Activated CD4-positive, alpha-beta T cell treated with anti-CD3 and anti-CD28 coated beads, Interleukin-2, amount 50 U/mL, for 4 hours (primary cell): ENCODE measurements around the gene SCYGR1.
"Not testable (repeated sequence)": the region's sequence is repeated elsewhere in the genome, so short reads cannot be mapped to it uniquely, and the experiment has no call there.

Source experiments
- DNase-seq, 2 experiments: peaks; one replicate each; pipeline ENCODE4 v3.0.0-alpha.2; 2020

Gene SCYGR1

DNA sequence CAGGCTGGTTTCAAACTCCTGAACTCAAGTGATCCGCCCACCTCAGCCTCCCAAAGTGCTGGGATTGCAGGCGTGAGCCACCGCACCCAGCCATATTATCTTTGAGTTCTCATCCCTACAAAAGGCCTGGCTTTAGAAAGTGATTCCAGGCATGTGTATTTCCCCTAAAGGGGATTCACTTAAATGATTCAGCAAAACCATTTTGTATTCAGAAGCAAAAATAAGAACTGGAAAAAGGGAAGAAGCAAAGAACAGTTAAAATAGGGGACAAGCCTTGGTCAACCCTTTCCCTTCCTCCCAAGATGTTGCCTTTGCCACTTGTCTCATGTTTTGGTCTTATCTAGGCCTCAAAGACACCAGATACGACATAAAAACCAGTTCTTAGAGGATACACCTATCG, 19.2 kb downstream of the SCYGR1 start:
- DNase-seq = no peak

DNA sequence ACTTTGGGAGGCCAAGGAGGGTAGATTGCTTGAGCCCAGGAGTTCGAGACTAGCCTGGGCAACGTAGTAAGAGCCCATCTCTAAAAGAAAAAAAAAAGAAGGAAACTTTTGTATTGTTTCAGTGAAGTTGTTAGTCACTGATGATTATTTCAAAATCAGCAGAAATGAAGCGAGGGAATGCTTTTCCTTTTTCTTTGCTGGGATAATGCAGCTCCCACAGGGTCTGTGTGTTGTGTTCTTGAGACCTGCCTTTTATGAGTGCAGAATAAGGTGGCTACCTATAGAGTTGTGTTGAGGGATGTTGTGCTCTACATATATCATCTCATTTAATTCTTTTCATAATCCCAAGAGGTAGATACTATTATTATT, 20.3 kb downstream of the SCYGR1 start:
- DNase-seq = no peak

GRCh38 chr2:227366769-227367426, 20.9 kb downstream of the SCYGR1 start:
- DNase-seq = no peak

- DNase-seq = no peak
Measured at GRCh38 chr2:227365833-227366232, 21.9 kb downstream of the SCYGR1 start.

DNA sequence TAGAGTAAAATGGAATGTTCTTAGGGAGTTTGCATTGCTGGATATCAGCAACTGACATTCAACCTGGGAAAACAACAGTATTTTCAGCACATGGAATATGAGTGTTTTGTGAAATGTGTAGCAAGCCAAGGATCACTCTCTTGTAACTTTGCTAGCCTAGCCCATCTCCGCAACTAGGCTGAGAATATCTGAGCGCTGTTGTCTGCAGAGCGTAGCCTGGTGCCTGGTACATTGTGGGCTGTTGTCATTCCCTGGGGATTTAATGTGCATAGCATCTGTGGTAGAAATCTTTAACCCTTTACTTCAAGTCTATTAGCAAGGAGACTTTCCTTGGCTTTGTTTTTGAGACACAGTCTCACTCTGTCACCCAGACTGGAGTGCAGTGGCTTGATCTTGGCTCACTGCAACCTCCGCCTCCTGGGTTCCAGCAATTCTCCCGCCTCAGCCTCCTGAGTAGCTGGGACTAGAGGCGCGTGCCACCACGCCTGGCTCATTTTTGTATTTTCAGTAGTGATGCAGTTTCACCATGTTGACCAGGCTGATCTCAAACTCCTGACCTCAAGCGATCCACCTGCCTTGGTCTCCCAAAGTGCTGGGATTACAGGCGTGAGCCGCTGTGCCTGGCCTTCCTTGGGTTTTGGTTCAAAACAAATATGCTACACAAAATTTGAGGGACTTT, 23.0 kb downstream of the SCYGR1 start:
- DNase-seq = not testable (repeated sequence)

- DNase-seq = peak in 1 of 2 experiments; percentile 1
Measured at GRCh38 chr2:227363756-227364155, 24.0 kb downstream of the SCYGR1 start.

DNA sequence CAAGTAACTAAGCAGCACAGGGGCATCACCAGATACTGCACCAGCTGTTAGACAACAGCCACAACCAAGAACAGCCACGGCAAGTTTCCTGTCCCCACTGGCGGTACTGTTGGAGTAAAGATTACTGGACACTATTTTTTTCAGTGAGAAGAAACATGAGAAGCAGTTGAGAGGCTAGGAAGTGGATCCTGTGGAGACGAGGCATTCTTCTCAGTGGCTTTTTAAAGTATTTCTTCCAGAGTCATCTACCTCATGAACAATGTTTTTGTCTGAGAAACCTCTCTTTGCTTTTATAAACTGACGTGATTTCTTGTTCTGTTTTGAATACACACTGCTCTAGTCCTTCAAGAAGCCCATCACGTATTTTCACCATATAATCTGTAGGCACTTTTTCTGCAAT, 27.4 kb downstream of the SCYGR1 start:
- no peak for DNase-seq

- no peak for DNase-seq
Measured at GRCh38 chr2:227351639-227352038, 36.1 kb downstream of the SCYGR1 start.

DNA sequence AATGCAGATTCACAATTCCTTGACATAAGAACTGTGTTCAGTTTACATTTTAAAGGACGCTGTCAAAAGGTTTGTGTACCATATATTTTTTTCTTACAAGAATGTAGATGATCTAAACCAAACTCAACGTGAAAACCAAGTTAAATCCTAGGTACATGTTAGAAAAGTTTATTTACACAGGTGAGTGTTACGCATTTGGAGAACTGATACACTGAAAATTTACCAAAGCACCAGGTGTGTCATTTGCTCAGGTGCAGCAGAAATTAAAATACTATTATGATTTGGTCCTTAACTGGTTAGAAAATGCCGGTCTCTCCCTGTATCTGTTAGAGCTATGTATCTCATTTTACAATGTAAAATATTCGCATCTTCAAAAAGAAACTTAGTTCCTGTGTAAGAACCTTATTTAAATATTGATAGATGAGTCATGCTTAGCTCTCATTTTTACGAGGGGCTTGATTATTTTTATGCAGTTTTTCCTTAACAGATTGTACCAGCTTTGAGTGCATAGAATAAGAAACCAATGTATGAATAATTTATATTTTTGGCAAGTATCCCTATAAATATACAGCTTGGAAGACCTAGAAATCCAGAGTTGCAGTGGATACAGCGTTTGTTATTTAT, 37.6 kb downstream of the SCYGR1 start:
- no peak for DNase-seq

DNA sequence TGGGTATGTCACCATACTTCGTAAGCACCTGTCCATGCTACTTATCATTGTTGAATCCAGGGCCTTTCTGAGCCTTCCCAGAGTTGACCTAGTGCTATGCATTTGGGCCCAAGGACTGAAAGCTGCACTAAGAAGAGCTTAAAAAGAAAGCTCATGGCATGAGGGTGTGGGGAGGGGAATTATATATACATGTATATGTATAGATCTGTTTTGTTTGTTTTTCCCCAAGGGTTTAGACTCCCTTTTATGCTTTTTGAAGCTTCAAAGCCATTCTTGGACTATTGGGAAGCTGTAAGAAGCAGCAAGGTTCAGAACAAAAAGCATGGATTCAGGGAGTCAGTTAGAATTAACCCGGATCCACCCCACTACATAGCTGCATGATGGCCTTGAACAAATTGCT, 39.4 kb downstream of the SCYGR1 start:
- DNase-seq = no peak

GRCh38 chr2:227347117-227347516, 40.6 kb downstream of the SCYGR1 start:
- no peak for DNase-seq

DNA sequence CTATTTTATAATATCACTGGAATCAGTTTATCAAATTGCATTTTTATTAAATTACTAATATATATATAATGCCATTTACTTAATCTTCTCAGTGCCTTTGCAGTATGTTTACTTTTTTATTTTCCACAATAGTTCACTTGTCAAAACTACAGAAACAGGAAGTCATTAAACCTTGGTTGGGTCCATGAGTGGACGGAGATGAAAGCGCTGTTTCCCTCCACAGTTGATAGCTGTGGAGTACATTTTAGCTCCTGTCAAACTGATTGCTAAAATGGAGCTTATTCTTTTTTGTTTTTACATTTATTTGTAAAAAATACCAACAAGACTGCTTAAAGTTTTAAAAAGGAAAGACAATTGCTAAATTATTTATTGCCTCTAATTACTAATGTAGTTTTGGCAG, 43.5 kb downstream of the SCYGR1 start:
- DNase-seq = no peak

DNA sequence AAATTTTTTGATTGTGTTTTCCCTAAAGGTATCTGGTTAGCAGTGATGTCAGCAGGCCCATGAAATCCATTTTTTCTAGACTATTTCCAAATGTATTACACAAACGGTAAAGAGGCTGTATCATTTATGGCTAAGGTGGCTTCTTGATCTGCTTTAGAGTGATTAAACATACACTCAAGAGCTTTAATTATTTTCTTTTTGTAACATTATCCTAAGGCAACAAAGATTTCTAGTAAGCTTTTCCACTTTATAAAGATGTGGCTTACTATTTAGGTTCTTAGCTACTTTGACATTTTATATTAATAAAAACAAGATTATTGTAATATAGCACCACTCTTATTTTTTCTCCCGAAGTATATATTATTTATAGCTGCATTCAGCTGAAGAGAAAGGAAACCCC, 46.2 kb downstream of the SCYGR1 start:
- DNase-seq = no peak

GRCh38 chr2:227340106-227340505, 47.6 kb downstream of the SCYGR1 start:
- no peak for DNase-seq

DNA sequence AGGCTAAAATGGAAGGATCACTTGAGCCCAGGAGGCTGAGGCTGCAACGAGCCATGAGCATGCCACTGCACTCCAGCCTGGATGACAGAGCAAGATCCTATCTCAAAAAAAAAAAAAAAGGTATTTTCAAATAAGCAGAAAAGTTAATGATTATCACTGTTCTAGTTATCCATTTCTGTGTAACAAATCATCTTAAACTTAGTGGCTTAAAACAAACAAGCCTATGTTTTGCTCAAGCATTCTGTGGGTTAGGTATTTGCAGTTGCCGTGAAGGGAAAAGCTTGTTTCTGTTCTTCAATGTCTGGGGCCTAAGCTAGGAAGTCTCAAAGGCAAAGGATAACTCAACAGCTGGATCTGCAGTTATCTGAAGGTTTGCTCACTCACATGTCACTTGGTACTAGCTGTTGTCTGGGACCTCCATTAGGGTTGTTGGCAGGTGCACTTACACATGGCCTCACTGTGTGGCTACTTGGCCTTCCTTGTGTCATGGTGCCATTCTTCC, 48.6 kb downstream of the SCYGR1 start:
- no peak for DNase-seq
